ENCODE measurements around the gene BTBD9.

GRCh38 chr6:38164671-38165108 is 475.0 kb downstream of the BTBD9 start:
- no peak for TF ChIP-seq ZFP36 (IDR thresholded peaks at IDR 0.05; ENCODE audit: borderline replicate concordance, low read depth, low read length, partially characterized antibody)
- no peak for TF ChIP-seq ZFP41 (CRISPR knock-in tag; IDR thresholded peaks at IDR 0.05; ENCODE audit: borderline replicate concordance)
- TF ChIP-seq, protein P1, sequence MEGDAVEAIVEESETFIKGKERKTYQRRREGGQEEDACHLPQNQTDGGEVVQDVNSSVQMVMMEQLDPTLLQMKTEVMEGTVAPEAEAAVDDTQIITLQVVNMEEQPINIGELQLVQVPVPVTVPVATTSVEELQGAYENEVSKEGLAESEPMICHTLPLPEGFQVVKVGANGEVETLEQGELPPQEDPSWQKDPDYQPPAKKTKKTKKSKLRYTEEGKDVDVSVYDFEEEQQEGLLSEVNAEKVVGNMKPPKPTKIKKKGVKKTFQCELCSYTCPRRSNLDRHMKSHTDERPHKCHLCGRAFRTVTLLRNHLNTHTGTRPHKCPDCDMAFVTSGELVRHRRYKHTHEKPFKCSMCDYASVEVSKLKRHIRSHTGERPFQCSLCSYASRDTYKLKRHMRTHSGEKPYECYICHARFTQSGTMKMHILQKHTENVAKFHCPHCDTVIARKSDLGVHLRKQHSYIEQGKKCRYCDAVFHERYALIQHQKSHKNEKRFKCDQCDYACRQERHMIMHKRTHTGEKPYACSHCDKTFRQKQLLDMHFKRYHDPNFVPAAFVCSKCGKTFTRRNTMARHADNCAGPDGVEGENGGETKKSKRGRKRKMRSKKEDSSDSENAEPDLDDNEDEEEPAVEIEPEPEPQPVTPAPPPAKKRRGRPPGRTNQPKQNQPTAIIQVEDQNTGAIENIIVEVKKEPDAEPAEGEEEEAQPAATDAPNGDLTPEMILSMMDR (CRISPR knock-in tag; IDR thresholded peaks at IDR 0.05): no peak
- TF ChIP-seq ZNF513 (CRISPR knock-in tag; conservative IDR thresholded peaks at IDR 0.05): no peak
- no peak for TF ChIP-seq EP300 (IDR thresholded peaks at IDR 0.05; ENCODE audit: low read depth in 2 of 2, low read length in 2 of 2)
- no peak for TF ChIP-seq EP300 (CRISPR knock-in tag; IDR thresholded peaks at IDR 0.05; ENCODE audit: borderline replicate concordance)
- no peak for TF ChIP-seq ZKSCAN8 (CRISPR knock-in tag; IDR thresholded peaks at IDR 0.05; ENCODE audit: borderline replicate concordance)
- TF ChIP-seq PHF21A (CRISPR knock-in tag; IDR thresholded peaks at IDR 0.05): no peak
- TF ChIP-seq DPF2 (CRISPR knock-in tag; IDR thresholded peaks at IDR 0.05; ENCODE audit: borderline replicate concordance, low read depth): no peak
- no peak for TF ChIP-seq UBTF (CRISPR knock-in tag; IDR thresholded peaks at IDR 0.05)
- no peak for TF ChIP-seq POLR2A (IDR thresholded peaks at IDR 0.05; ENCODE audit: insufficient read depth in 1 of 2, low read depth in 2 of 2, low read length in 2 of 2)
- TF ChIP-seq RBM39 (IDR thresholded peaks at IDR 0.05; ENCODE audit: low read depth, low read length, poor library complexity, severe bottlenecking): no peak
- no peak for TF ChIP-seq EZH2 (conservative IDR thresholded peaks at IDR 0.05; ENCODE audit: low read depth, low read length)
- TF ChIP-seq HNRNPLL (IDR thresholded peaks at IDR 0.05; ENCODE audit: low read depth, low read length, poor library complexity, severe bottlenecking): no peak
